NB4 (cell line): ENCODE data around the gene SPARC.

Experiments used
- DNase-seq: peaks from one replicate; pipeline ENCODE4 v3.0.0; 2010; ENCODE audit warnings: low read depth
- H3K4me3 ChIP-seq: one replicate; pipeline ENCODE4 v1.5.1; 2011; ENCODE audit warnings: mild to moderate bottlenecking, low read depth, low read length, moderate library complexity
- MYC ChIP-seq: IDR thresholded peaks from 2 replicates; pipeline ENCODE4 v1.6.1; 2011; ENCODE audit warnings: low read depth, low read length
- POLR2A ChIP-seq: IDR thresholded peaks from 2 replicates; pipeline ENCODE4 v1.6.1; 2011; ENCODE audit warnings: mild to moderate bottlenecking; ENCODE audit not compliant: insufficient read length; ENCODE audit errors: extremely low read depth
- TF ChIP-seq, protein P1 (sequence below): IDR thresholded peaks from 2 replicates; pipeline ENCODE4 v1.6.1; 2011; ENCODE audit warnings: low read depth, low read length
- TF ChIP-seq, protein P2 (sequence below): IDR thresholded peaks from one replicate; pipeline ENCODE4 v1.5.1; 2012; ENCODE audit warnings: low read depth, low read length

Gene SPARC

GRCh38 chr5:151631941-151632340 is 54.8 kb downstream of the SPARC start:
- TF ChIP-seq MYC (no peak), POLR2A (no peak)
- TF ChIP-seq, protein P1, sequence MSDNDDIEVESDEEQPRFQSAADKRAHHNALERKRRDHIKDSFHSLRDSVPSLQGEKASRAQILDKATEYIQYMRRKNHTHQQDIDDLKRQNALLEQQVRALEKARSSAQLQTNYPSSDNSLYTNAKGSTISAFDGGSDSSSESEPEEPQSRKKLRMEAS, result no peak
- TF ChIP-seq, protein P2, sequence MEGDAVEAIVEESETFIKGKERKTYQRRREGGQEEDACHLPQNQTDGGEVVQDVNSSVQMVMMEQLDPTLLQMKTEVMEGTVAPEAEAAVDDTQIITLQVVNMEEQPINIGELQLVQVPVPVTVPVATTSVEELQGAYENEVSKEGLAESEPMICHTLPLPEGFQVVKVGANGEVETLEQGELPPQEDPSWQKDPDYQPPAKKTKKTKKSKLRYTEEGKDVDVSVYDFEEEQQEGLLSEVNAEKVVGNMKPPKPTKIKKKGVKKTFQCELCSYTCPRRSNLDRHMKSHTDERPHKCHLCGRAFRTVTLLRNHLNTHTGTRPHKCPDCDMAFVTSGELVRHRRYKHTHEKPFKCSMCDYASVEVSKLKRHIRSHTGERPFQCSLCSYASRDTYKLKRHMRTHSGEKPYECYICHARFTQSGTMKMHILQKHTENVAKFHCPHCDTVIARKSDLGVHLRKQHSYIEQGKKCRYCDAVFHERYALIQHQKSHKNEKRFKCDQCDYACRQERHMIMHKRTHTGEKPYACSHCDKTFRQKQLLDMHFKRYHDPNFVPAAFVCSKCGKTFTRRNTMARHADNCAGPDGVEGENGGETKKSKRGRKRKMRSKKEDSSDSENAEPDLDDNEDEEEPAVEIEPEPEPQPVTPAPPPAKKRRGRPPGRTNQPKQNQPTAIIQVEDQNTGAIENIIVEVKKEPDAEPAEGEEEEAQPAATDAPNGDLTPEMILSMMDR, result no peak
- H3K4me3 ChIP-seq, result no peak overlapping the region
- no peak for DNase-seq

- TF ChIP-seq, protein P1, result no peak
- TF ChIP-seq, protein P2, result no peak
- no peak overlapping the region for H3K4me3 ChIP-seq
- DNase-seq, result no peak
These were observed 56.6 kb downstream of the SPARC start for GRCh38 chr5:151630088-151630487.

- TF ChIP-seq POLR2A, result no peak
- TF ChIP-seq, protein P1, result no peak
- TF ChIP-seq, protein P2, result no peak
- TF ChIP-seq MYC, result no peak
- DNase-seq, result no peak
- H3K4me3 ChIP-seq, result no peak overlapping the region
These were observed 58.4 kb downstream of the SPARC start for GRCh38 chr5:151628112-151628823.

DNA sequence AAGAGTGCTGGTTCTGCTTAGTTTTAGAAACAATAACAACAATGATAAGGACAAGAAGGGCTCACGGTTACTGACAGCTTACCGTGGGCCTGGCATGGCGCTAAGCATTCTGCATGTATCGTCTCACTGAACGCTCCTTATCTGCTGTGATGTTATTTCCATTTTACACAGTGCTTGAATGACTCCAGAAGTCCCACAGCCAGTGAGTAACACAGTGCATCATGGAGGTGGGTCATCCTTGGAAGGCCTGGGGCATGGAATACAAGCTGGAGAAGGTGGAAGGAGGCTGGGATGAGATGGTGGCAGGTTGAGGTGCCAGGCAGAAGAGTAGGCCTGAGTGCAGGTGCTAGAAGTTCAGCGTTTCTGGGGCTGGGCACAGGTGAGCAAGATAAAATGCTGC is 59.1 kb downstream of the SPARC start:
- H3K4me3 ChIP-seq, result no peak overlapping the region
- DNase-seq, result no peak
- TF ChIP-seq POLR2A, result no peak
- TF ChIP-seq, protein P2, result no peak
- TF ChIP-seq, protein P1, result no peak
- no peak for TF ChIP-seq MYC

DNA sequence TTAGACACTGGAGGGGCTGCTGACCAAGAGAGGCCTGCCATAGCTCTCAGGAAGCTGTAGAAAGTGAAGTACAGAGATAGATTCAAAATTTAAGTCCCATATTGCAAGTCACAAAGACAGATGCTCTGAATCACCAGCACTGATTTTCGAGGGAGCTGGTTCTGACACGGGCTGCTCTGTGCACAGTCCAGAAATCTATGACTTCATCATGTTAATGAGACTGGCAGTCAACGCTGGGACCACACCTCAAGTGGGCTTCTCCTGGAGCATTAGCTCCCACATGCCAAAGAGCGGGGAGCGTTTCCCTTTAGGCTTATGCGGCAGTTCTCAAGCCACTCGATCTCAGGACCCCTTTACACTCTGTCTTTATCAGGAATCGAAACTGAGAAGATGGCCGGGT is 61.4 kb downstream of the SPARC start:
- TF ChIP-seq, protein P2, result no peak
- TF ChIP-seq MYC (no peak), POLR2A (no peak)
- TF ChIP-seq, protein P1, result no peak
- H3K4me3 ChIP-seq, result no peak overlapping the region
- no peak for DNase-seq

- no peak for DNase-seq
- H3K4me3 ChIP-seq, result no peak overlapping the region
- TF ChIP-seq MYC, result no peak
- TF ChIP-seq POLR2A, result no peak
- TF ChIP-seq, protein P2, result no peak
- TF ChIP-seq, protein P1, result no peak
These were observed 62.2 kb downstream of the SPARC start for GRCh38 chr5:151624476-151624875.
